IMR-90 (cell line): ENCODE measurements around the gene TK2. TPM values are rescaled to one million over a fixed set of nuclear protein-coding genes. Genes with fewer than 3 reads are reported as not detected.
"Not testable (repeated sequence)": the region's sequence is repeated elsewhere in the genome, so short reads cannot be mapped to it uniquely, and the experiment has no call there.

Experiments
- ATAC-seq: fragments of 200-7000 bp; cut with Tn5 transposase; 2 replicates; pipeline ENCODE4 v1.9.1; 2020; ENCODE audit warnings: low read depth, mild to moderate bottlenecking, moderate library complexity
- BruUV-seq: library from RNA; stranded (reverse); fragments of 400-500 nt; replicated peaks from 2 replicates; lab custom pipeline; 2021; lab: Mats Ljungman, UMichigan
- CTCF ChIA-PET: fragments of 300-600 bp; formaldehyde crosslinking; extraction: SDS; loops from one replicate; lab custom pipeline; 2021; ENCODE audit warnings: antibody characterized with exemption; lab: Yijun Ruan, JAX
- POLR2A ChIA-PET: fragments of 300-600 bp; sonication (Branson Sonifier 250); formaldehyde crosslinking; loops from one replicate; lab custom pipeline; 2022; ENCODE audit warnings: antibody characterized with exemption; ENCODE audit not compliant: unreplicated experiment; lab: Charles Lee
- DNase-seq: peaks from one replicate; pipeline ENCODE4 v3.0.0; 2013
- H2AFZ ChIP-seq: replicated peaks from 2 replicates; pipeline ENCODE3; 2013; ENCODE audit warnings: low read length, mild to moderate bottlenecking; ENCODE audit not compliant: poor library complexity
- H2AK5ac ChIP-seq: 2 replicates; pipeline ENCODE4 v1.6.1; 2013; ENCODE audit warnings: low read depth, low read length, inconsistent platforms
- H2AK9ac ChIP-seq: replicated peaks from 2 replicates; pipeline ENCODE3; 2013; ENCODE audit warnings: mild to moderate bottlenecking, low read depth, low read length, moderate library complexity; ENCODE audit not compliant: poor library complexity
- H2BK120ac ChIP-seq: 2 replicates; pipeline ENCODE4 v1.6.1; 2013; ENCODE audit warnings: low read depth, low read length, inconsistent platforms
- H2BK15ac ChIP-seq: 3 replicates; pipeline ENCODE4 v1.6.1; 2013; ENCODE audit warnings: low read depth, low read length, inconsistent platforms
- H2BK20ac ChIP-seq: 2 replicates; pipeline ENCODE4 v1.6.1; 2013; ENCODE audit warnings: low read depth, mild to moderate bottlenecking, inconsistent platforms, low read length, moderate library complexity
- H2BK5ac ChIP-seq: 2 replicates; pipeline ENCODE4 v1.6.1; 2013; ENCODE audit warnings: mild to moderate bottlenecking, low read depth, low read length, inconsistent platforms; ENCODE audit not compliant: poor library complexity, severe bottlenecking
- H3K14ac ChIP-seq: replicated peaks from 2 replicates; pipeline ENCODE4 v1.6.1; 2013; ENCODE audit warnings: low read depth, low read length, inconsistent platforms
- H3K18ac ChIP-seq: 2 replicates; pipeline ENCODE4 v1.6.1; 2013; ENCODE audit warnings: low read depth, low read length, control low read depth
- H3K23ac ChIP-seq: 2 replicates; pipeline ENCODE4 v1.6.1; 2013; ENCODE audit warnings: low read depth, low read length, inconsistent platforms
- H3K27ac ChIP-seq: 2 replicates; pipeline ENCODE4 v1.5.1; 2013; ENCODE audit warnings: mild to moderate bottlenecking, control low read depth, low read length; ENCODE audit not compliant: insufficient read depth
- H3K27me3 ChIP-seq: 2 replicates; pipeline ENCODE4 v1.6.1; 2013; ENCODE audit warnings: low read length; ENCODE audit not compliant: control insufficient read depth, insufficient read depth
- H3K36me3 ChIP-seq: 2 replicates; pipeline ENCODE4 v1.6.1; 2013; ENCODE audit warnings: low read length, mixed read lengths; ENCODE audit not compliant: control insufficient read depth, insufficient read depth
- H3K4ac ChIP-seq: 2 replicates; pipeline ENCODE4 v1.6.1; 2013; ENCODE audit warnings: low read depth, low read length, inconsistent platforms
- H3K4me1 ChIP-seq: 2 replicates; pipeline ENCODE4 v1.6.1; 2013; ENCODE audit warnings: low read length, mixed read lengths; ENCODE audit not compliant: control insufficient read depth, insufficient read depth
- H3K4me2 ChIP-seq: 2 replicates; pipeline ENCODE4 v1.6.1; 2013; ENCODE audit warnings: low read depth, mild to moderate bottlenecking, control low read depth, low read length, moderate library complexity
- H3K4me3 ChIP-seq: 2 replicates; pipeline ENCODE4 v1.5.1; 2013; ENCODE audit warnings: low read depth, mild to moderate bottlenecking, control low read depth, low read length, moderate library complexity; ENCODE audit not compliant: insufficient read depth
- H3K56ac ChIP-seq: 2 replicates; pipeline ENCODE4 v1.6.1; 2013; ENCODE audit warnings: low read length, inconsistent platforms; ENCODE audit not compliant: insufficient read depth; ENCODE audit errors: extremely low read depth
- H3K79me1 ChIP-seq, 2 experiments: 2 replicates each; pipeline ENCODE4 v1.6.1; 2013; ENCODE audit warnings: low read length in 2 of 2, inconsistent platforms in 1 of 2, low read depth in 1 of 2
- H3K9ac ChIP-seq: 2 replicates; pipeline ENCODE4 v1.6.1; 2013; ENCODE audit warnings: low read depth, low read length, control low read depth
- H3K9me1 ChIP-seq: 2 replicates; pipeline ENCODE4 v1.6.1; 2013; ENCODE audit warnings: low read length, inconsistent platforms; ENCODE audit not compliant: insufficient read depth
- H3K9me3 ChIP-seq: 2 replicates; pipeline ENCODE4 v1.6.1; 2013; ENCODE audit warnings: low read length; ENCODE audit not compliant: control insufficient read depth, insufficient read depth
- H4K20me1 ChIP-seq: 2 replicates; pipeline ENCODE4 v1.6.1; 2013; ENCODE audit warnings: low read length, inconsistent platforms; ENCODE audit not compliant: insufficient read depth
- H4K5ac ChIP-seq: 2 replicates; pipeline ENCODE4 v1.6.1; 2013; ENCODE audit warnings: mild to moderate bottlenecking, low read depth, low read length, control low read depth
- H4K8ac ChIP-seq, 2 experiments: 2 replicates each; pipeline ENCODE4 v1.6.1; 2013; ENCODE audit warnings: low read depth in 2 of 2, low read length in 2 of 2, control low read depth in 1 of 2, inconsistent platforms in 1 of 2
- H4K91ac ChIP-seq: 2 replicates; pipeline ENCODE4 v1.6.1; 2013; ENCODE audit warnings: low read depth, low read length, inconsistent platforms; ENCODE audit not compliant: insufficient read depth
- WGBS, 2 experiments: methylation state at CpG; one replicate each; pipeline versions ENCODE4 v1.1.5 to v1.1.7; 2013; ENCODE audit warnings: missing lambda C conversion rate in 2 of 2; ENCODE audit not compliant: insufficient read length in 1 of 2; ENCODE audit errors: extremely low coverage in 2 of 2; 5-methylcytosine and 5-hydroxymethylcytosine counted together
- dilution Hi-C: fragments of 300-500 bp; cut with HindIII; formaldehyde crosslinking; loops from one replicate; pipeline ENCODE4 v1.14.3; 2018; ENCODE audit warnings: low sequenced_read_pairs; ENCODE audit not compliant: unreplicated experiment
- in situ Hi-C: fragments of 300-500 bp; cut with MboI; formaldehyde crosslinking; loops from 3 replicates; pipeline ENCODE4 v1.14.3; 2019; ENCODE audit warnings: low sequenced_read_pairs, inconsistent platforms, mixed read lengths
- intact Hi-C: fragments of 100-400 bp; cut with micrococcal nuclease; formaldehyde crosslinking; loops from 2 replicates; pipeline ENCODE4 v1.10.0; 2022
- polyA plus RNA-seq, 3 experiments: library from polyadenylated mRNA; depleted of rRNA; stranded (reverse); fragments of >200 nt; gene quantifications; 2 replicates each; pipeline ENCODE4 v1.2.3, GENCODE V29; 2012; ENCODE audit warnings: low replicate concordance in 1 of 3
- total RNA-seq: library from RNA; depleted of rRNA; stranded (reverse); fragments of >200 nt; gene quantifications from 2 replicates; pipeline ENCODE4 v1.2.3, GENCODE V29; 2012

Gene TK2
- total and polyA plus RNA-seq, 2 of the 4 experiments (the other 2 are of a cell fraction): 14.7 to 16.5 TPM

- H3K9ac ChIP-seq, H2AFZ ChIP-seq, H4K5ac ChIP-seq, H3K56ac ChIP-seq, H2AK5ac ChIP-seq, H3K36me3 ChIP-seq, dilution Hi-C loops, in situ Hi-C loops, H3K23ac ChIP-seq, H3K18ac ChIP-seq, H3K27ac ChIP-seq, H3K14ac ChIP-seq, BruUV-seq, H2BK5ac ChIP-seq, H2AK9ac ChIP-seq, H3K9me1 ChIP-seq, H3K4ac ChIP-seq, H3K4me1 ChIP-seq, intact Hi-C loops, H2BK15ac ChIP-seq, ATAC-seq, H2BK20ac ChIP-seq, H4K8ac ChIP-seq, H4K20me1 ChIP-seq, H3K4me3 ChIP-seq, H3K79me1 ChIP-seq, H2BK120ac ChIP-seq, CTCF ChIA-PET, H3K4me2 ChIP-seq, H4K91ac ChIP-seq, DNase-seq, POLR2A ChIA-PET: not testable (repeated sequence)
- WGBS, 2 experiments: no CpG with 5 or more reads among the region's 4 CpGs
- H3K9me3 ChIP-seq: peaks cover 13% of the 10 kb centered on the region
- H3K27me3 ChIP-seq: peaks cover 27% of the 10 kb centered on the region
These were observed 46.6 kb upstream of the TK2 start for GRCh38 chr16:66596559-66596958.
